Activated T-cell treated with anti-CD3 and anti-CD28 coated beads for 4 hours (primary cell): ENCODE results near the gene LRRIQ3.
"Not testable (repeated sequence)": the region's sequence is repeated elsewhere in the genome, so short reads cannot be mapped to it uniquely, and the experiment has no call there.

Experiments used
- DNase-seq: peaks from one replicate; pipeline ENCODE4 v3.0.0-alpha.2; 2020

LRRIQ3 gene, protein sequence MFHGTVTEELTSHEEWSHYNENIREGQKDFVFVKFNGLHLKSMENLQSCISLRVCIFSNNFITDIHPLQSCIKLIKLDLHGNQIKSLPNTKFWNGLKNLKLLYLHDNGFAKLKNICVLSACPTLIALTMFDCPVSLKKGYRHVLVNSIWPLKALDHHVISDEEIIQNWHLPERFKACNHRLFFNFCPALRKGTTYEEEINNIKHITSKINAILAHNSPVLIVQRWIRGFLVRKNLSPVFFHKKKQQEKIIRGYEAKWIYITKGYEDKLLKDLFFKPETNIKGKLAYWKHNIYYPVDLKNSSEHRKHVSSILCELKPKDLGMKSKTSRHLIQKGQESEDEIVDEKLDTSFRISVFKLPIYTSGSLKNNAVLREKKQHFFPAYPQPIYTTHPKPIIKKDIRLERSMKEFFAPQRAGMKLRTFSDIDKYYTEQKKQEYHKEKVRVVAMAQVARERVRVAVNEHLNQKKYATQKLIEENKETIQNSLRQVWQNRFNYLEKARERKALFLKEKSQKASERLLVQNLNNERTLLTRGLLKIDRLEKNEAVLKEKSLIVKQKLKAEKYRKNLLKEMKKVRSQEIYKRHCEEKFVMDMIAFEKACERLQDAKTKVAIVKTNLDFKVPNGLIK

DNA sequence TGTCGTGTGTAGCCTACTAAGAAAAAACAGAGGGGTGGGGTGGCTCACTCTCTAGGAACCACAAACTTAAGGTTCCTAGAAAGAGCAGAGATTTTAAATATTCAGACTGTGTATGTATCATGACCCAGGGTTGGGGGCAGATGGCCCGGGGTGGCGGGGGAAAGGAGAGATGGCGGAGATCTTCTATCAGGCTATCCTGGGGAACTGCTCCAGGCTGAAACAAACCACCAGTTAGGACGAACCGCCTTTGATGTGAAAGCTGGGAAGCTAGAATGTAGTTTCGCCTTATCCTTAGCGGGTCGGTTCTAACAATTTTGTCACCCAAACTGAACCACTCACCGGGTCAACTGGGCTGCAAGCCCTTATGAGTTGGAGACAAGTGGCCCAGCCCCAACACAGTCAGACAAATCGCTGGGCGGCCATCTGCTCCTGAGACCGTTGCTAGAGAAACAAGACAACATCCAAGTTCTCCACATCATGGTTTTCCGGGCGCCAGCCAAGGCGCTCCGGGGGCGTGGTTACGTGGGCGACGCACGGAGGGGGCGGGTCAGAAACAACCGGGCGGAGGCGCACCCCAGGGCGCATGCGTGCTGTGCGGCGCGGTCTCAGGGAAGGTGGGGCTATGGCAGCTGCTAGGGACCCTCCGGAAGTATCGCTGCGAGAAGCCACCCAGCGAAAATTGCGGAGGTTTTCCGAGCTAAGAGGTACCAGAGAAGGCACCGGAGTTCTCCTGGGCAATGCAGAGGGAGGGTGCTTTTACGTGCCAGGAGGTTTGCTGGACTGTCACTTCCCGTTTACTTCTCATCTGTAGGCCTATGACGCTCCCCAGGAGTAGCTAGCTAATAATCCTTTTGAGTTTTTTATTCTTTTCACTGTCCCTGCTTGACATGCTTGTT, at the start of gene LRRIQ3, which contains the start of gene FPGT:
LRRIQ3 (minus strand) TSS at position 520 of the 896 bp plus-strand sequence. CDS start 14,492 bp downstream, outside the sequence.
FPGT (plus strand) TSS at position 586 of the 896 bp plus-strand sequence; CDS start at position 623, 37 bp downstream.
- DNase-seq = peak; percentile 95

DNA sequence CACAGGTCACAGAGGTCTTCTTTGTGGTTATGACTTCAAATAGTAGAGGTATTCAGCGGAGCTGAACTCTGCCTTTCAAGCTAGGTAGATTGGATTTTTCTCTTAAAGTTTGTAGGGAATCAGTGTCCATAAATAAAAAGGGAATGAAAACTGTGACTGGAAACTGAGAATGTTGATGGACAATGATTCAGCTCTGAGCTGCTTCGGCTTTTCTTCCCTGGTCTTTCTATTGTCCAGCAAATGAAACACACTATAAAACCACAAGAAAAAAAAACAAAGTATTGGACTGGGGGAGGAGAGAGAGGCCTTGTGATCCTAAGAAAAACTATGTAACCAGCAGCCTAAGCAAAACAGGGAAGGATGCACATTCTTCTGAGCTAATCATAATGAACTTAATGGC, 48.3 kb upstream of the LRRIQ3 start:
- DNase-seq = no peak

DNA sequence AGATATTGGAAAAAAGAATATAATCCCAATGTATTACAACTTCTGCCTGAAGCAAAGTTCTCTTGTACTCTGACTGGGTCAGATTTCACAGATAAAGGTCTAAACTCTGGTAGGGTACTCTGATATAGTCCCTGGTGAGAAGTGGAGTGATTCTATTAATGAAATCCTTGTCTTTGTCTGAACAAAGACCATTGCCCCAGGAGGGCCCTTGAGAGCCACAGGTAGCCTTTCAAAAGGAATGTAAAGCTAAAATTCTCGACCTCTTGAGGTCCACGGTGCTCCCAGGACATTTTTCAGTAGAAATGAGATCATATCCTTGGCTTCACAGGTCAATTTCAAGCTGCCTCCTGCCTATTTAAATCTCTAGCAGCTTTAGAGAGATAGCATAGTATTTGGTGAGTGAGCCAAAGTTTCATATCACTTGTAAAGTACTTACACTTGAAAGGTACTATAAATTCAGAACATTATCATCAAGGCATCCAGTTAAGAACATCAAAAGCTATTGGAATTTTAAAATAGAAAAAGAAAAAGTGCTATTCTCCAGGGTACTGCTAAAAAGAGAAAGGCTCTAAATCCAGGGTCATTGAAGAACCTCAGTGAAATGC, 47.3 kb upstream of the LRRIQ3 start:
- DNase-seq = no peak

DNA sequence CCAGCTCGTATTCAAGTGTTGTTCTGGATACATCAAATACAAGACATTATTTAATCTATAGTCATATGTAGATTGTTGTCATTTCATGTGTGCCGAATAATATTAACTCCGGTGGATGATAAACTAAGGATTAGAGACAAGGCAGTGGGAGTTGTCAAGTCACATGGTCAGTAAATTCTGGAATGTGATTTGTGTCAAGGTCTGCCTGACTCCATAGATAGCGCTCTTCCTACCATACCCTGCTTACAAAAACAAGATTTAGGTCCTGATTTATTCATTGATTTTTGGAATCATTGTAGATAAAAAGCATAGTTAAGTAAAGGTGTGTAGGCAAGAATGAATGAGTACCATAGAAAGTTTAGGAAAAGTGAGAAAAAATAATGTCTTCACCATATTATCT, 39.8 kb upstream of the LRRIQ3 start:
- DNase-seq = no peak

DNA sequence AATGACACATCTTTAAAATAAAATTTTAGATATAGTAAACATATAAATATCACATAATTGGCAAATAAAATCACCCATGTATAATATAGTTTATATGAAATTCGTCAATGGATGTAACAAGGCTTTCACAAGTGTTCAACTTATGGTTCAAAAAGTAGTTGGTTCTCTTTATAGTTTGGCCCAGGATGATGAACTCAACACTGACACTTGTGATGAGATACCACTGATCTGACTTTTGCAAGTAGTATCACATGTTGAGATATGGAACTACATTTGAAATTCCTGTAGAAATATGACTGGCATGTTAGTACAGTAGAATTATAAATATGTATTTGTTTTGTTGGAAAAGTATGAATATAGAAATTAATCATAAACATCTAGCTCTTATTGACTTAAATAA, 39.1 kb upstream of the LRRIQ3 start:
- no peak for DNase-seq

DNA sequence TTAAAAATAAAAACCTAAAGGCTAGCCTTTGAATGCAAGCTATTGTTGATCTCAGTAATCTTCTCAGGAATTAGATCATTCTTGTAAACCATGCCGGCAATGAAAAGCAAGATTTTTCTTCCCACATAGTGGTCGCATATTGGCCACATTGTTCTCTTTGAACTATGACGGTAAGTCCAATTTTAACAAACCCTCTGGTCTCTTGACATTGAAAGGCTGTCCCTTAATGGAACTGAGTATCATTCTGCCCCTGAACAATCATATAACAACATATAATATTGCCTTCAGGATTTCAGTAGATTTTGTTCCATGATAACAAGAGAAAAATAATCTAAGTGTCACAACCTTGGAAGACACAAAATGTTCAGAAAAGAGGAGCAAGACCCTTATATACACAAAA, 38.5 kb upstream of the LRRIQ3 start:
- no peak for DNase-seq

DNA sequence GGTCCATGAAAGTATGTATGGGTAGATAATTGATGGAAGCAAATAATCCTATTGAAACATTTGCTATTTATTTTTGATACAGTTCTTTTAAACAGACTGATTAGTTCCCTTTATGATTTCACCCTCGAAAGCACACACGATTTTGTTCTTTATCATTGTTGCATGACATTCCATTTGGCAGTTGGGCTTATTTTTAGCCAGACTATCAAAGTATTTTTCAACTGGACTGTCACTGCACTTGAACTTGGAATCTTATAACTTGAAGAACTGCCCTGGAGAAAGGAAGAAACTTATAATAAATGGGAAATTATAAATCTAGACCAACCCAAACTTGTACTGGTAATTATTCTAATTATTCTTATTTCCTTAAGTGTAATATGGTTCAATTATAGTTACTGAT, 37.2 kb upstream of the LRRIQ3 start, which contains the start of gene TNNI3K:
TNNI3K (plus strand) TSS at position 235 of the 400 bp plus-strand sequence; CDS start at position 300, 65 bp downstream.
- no peak for DNase-seq

DNA sequence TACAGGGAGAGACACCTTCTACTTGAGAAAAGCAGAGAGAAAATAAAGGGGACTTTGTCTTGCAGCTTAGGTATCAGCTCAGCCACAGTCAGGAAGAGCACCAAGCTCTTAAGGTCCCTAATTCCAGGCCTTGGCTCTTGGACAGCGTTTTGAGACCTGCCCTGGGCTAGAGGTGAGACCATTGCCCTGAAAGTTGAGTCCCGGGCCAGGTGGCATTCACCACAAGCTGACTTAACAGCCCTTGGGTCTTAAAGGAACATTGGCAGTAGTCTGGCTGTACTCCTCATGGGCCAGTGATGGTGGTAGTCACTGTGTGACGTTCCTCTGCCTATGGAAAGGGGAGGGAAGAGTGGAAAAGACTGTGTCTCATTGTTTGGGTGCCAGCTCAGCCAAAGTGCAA, 25.5 kb upstream of the LRRIQ3 start:
- no peak for DNase-seq

DNA sequence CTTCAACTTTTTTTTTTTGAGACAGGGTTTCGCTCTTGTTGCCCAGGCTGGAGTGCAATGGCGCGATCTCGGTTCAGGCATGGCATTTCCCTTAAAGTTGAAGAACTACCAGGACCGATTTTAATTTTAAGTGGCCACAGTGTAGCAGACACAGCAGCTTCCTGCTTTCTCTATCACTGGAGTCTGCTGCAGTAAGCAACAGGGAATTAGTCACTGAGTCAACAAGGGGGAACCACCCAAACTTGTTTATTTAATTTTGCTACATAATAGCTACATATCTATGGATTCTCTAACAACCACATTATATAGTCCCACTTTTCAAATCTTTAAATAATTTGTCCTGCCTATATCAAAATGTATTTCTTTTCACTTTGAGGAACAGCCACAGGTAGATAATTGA, 24.7 kb upstream of the LRRIQ3 start:
- no peak for DNase-seq

DNA sequence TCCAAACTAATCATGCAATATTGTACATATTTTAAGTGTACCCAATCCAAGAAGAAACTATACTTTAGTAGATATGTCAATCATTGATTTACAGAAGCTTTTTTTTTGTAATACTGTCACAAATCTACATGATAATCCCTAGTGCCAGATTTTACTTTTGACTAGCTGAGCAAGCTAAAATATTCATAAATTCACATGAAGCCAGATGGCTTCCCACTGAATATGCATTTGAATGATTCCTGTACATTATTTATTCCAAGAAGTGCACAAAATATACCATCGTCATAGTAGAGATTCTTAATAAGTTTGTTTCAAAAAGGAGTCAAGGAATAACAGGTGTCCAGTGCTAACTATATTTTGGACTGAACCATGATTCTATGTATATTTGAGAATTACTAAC, 17.3 kb upstream of the LRRIQ3 start:
- DNase-seq = no peak

DNA sequence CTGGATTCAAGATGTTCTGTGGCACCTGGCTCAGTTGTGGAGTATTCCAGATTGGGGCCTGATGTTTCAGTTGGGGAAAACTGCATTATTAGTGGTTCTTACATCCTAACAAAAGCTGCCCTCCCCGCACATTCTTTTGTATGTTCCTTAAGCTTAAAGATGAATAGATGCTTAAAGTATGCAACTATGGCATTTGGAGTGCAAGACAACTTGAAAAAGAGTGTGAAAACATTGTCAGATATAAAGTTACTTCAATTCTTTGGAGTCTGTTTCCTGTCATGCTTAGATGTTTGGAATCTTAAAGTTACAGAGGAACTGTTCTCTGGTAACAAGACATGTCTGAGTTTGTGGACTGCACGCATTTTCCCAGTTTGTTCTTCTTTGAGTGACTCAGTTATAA, 7.3 kb upstream of the LRRIQ3 start:
- no peak for DNase-seq

DNA sequence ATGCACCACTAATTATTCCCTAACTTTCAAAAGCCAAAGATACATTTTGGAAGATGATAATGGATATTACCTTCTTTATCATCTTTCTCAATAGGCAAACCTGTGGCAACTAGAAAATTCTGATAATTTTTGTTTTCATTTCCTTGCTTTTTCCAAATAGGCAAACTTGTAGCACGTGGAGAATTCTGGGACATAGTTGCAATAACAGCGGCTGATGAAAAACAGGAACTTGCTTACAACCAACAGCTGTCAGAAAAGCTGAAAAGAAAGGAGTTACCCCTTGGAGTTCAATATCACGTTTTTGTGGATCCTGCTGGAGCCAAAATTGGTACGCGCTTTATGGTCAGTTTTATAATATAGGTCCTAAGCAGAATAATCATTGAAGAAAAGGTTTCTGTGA, 1.5 kb upstream of the LRRIQ3 start:
- DNase-seq = no peak

DNA sequence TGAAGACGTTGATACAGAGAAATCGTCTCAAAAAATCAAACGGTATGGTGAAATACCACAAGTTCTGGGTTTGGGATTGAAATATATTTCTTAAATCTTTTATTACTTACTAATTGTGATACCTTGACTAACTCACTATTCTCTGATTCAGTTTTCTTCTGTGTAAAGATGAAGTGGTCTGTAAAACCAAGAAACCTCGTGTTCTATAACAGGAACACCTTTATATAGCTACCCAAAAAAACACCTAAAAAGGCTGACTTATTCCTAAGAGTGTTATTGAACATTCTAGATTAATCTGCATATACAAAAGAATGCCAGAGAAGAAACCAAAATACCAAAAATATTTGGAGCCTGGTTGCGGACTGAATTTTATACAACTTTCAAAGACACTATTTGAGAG, 721 bp downstream of the LRRIQ3 start:
- DNase-seq = no peak

DNA sequence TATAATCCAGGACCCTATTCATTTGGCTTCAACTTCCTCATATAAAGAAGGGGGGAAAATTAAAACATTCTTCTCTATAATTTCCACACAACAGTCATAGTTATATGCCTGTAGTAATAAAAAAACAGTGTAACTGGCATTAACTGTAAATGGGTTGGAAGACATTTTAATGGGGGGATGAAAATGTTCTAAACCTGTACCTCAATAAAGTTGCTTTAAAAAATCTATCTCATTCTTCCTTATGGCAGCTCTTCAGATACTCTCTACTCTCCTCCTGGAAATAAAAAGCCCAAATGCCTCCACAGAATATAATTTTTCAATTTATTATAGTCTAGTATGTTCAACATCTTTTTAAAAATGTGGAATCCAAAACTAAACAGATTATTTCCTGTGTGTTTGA, 2.6 kb downstream of the LRRIQ3 start:
- DNase-seq = no peak

DNA sequence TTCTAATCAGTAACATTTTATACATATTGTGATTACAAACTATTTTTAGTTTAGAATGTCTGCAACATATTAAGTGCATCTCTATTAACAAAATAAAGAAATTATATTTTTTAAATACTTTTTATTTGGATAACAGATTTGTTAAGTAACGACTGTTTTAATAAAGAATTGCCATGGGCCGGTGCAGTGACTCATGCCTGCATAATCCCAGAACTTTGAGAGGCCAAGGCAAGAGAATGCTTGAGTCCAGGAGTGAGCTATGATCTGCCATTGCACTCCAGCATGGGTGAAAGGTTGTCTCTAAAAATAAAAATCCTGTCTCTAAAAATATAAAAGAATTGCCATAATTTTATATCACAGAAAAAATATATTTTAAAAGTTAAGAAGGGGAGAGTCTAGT, 4.1 kb downstream of the LRRIQ3 start:
- no peak for DNase-seq

DNA sequence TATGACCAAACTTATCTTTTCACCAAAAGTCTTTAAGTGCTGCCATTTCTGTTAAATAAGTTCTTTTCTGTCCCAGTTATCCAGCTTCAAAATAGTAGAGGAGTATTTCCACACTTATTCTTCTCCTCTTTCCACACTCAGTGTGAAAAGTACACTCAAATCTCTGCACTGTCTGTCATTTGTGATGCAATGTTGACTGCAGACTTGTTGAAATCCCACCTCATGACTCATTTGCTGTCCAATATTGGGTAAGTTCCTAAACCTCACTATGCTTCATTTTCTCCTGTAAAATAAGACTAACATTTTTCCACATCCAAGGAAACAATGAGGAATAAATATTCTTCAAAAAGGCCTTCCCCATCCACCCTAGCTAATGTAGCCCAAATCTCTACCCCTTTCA, 17.5 kb downstream of the LRRIQ3 start:
- no peak for DNase-seq

DNA sequence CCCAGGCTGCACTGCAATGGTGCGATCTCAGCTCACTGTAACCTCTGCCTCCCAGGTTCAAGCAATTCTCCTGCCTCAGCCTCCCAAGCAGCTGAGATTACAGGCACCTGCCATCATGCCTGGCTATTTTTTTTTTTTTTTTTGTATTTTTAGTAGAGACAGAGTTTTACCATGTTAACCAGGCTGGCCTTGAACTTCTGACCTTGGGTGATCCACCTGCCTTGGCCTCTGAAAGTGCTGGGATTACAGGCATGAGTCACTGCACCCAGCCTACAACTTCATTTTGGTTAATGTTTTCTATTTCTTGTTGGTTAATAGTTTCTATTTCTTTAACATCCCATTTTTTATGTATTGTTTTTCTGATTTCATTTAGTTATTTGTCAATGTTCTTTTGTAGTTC, 23.6 kb downstream of the LRRIQ3 start:
- DNase-seq = not testable (repeated sequence)

DNA sequence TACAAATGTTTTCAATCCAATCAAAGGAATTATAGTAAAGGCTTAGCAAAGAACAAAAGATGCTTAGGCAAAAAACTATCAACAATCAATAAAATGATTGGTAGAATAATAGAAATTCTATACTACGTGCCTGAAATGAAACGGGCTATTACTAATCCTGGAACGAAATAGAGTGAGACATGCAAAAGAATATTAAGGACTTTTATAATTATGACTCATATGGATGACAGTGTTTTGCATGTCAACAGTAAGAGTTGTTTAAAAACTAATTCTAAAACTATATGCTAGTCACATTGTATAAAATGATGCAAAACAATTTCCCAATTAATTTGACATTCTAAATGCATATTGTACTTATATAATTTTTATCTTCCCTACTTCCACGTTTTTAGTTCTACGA, 35.6 kb downstream of the LRRIQ3 start:
- DNase-seq = no peak

DNA sequence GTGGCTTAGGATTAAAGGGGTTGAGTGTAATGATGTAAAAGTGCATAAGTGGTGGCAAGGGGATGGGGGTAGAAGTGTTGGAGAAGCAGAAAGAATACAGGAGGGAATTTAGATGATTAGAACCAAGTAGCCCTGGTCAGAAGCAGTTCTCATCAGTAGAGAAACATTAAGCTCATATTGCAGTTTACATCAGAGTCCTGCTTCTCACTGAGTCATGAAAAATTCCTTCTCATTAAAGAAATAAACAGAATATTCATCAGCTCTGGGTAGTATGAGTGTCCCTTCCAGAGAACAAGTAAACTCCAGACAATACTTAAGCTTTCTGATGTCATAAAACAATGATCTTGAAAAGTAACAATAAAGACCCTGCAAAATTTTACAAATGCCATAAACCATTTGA, 36.5 kb downstream of the LRRIQ3 start:
- no peak for DNase-seq

DNA sequence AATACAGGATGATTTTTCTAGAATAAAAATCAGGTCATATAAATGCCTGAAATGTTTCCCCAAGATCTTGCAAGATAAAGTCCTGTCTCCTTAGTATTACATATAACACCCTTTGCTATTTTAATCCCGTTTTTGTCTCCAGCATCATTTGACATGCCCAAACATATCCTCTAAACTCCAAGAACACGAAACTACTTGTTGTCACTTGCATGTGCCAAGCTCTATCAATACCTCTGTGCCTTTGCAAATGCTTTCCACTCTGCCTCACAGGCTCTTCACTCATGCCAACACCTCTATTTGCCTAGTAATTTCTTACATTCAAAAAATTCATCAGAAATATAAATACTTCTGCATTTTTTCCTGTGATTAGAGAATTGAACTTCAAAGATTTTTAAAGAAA, 37.9 kb downstream of the LRRIQ3 start:
- DNase-seq = no peak

DNA sequence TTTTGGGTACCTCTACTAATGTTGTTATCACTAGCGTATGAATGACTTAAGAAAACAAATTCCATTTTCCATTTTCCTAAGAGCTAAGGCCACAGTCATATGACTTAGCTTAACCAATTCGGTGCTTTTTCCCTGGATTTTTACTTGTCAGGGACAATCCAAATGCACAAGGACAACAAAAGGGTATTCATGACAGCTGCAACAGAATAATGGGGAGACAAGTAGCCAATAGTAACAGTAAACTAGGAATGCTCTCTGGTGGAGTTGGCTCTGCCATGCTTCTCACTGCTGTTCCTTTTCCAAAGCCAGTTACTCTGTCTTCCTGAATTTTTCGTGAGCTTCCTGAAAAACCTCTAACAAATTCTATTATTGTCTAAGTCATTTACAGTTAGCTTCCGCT, 52.9 kb downstream of the LRRIQ3 start:
- no peak for DNase-seq

DNA sequence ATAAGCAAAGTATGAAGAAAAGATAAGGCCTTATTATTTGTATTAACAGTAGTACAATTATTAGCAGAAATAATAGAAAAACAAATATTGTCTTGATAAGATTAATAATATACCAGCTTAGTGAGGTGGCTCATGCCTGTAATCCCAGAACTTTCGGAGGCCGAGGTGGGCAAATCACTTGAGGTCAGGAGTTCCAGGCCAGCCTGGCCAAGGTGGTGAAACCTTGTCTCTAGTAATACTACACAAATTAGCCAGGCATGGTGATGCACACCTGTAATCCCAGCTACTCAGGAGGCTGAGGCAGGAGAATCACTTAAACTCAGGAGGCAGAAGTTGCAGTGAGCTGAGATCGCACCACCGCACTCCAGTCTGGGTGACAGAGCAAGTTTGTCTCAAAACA, 80.6 kb downstream of the LRRIQ3 start:
- DNase-seq = not testable (repeated sequence)

DNA sequence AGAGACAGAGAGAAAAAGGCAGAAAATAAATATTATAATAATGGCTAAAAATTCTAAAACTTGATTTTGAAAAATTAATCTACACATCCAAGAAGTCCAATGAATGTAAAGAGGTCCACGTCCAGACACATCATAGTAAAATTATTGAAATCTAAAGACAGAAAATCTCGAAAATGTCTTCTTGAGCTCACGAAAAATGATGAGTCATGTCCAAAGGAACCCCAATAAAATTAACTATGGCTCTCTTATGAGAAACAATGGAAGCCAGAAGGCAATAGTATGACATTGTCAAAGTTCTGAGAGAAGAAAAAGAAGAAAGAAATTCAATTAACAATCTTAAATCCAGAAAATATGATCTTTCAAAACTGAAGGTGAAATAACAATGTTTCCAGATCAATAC, 84.6 kb downstream of the LRRIQ3 start:
- DNase-seq = no peak
